ENCODE results near the gene CYP11A1.

The CYP11A1 gene

GRCh38 chr15:74295800-74296199 lies 71.6 kb downstream of the CYP11A1 start:
- no peak for DNase-seq

- no peak for DNase-seq
Observed at GRCh38 chr15:74294010-74294409, 73.4 kb downstream of the CYP11A1 start.

GRCh38 chr15:74293021-74293810 lies 74.2 kb downstream of the CYP11A1 start:
- no peak for DNase-seq

GRCh38 chr15:74291101-74292071 lies 76.1 kb downstream of the CYP11A1 start:
- DNase-seq, result peak; percentile 68

- DNase-seq, result no peak
Observed at GRCh38 chr15:74290645-74291044, 76.8 kb downstream of the CYP11A1 start.

DNA sequence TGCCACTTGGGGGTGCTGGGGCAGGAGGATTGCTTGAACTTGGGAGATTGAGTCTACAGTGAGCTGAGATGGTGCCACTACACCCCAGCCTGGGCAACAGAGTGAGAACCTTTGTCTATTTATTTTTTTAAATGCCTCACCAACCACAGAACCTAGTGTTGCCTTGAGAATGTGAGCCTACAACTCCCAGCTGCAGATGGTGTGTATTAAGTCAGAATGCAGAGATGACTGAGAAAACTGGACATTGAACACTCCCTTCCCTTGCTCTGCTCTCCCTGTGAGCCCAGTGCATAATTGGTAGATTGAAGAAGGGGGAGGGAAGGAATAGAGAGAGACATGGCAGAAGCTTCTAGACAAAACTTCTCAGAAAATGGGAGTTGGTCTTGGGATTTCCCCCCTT lies 77.8 kb downstream of the CYP11A1 start:
- no peak for DNase-seq

Data from activated CD4-positive, alpha-beta T cell treated with anti-CD3 and anti-CD28 coated beads, Interleukin-2, amount 50 U/mL, for 16 hours (primary cell).